ENCODE results near the gene RASSF7. TPM values are rescaled to one million over a fixed set of nuclear protein-coding genes. Genes with fewer than 3 reads are reported as not detected.

Gene RASSF7
- total and polyA plus RNA-seq, 2 donors (not counting 3 experiments of a cell fraction or from before 2014, with no cell fraction given), result 14.1 to 19.9 TPM

DNA sequence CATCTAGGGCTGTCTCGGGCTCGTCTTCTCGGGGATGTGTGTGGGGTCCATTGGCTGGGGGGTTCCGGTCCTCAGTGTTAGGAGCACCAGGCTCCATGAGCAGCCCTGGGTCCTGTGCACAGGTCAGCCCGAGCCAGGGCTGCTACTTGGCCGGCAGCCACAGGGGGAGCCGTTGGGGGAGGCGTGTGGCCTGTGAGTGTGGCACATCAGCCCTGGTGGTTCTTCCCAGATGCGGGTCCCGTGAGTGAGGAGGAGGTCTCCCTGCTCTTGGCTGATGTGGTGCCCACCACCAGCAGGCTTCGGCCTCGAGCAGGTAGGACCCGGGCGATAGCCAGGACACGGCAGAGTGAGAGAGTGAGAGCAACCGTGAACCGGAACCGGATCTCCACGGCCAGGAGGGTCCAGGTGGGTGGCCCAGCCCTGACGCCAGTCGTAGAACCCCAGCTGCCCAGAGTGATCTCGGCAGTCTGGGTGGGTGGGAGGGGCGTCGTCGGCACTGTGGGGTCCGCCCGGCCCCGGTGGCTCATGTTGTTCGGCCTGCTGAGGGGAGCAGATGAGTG lies 36.5 kb downstream of the RASSF7 start:
- H3K36me3 ChIP-seq (ENCODE audit: control insufficient read depth in 2 of 2, extremely low read depth in 1 of 2, insufficient read depth in 2 of 2, low read length in 2 of 2), result peaks cover 25 to 59% of the 10 kb centered on the region in 2 experiments
- POLR2A ChIA-PET, result no interaction called here

More for the DNA sequence above, 36.5 kb downstream of the RASSF7 start:
- no peak overlapping the region for H3K4me2 ChIP-seq (ENCODE audit: insufficient read depth, low read length)
- dilution Hi-C loops (cut with MboI; ENCODE audit: extremely low pct_ligation_motif_present, low sequenced_read_pairs), result no loop called here
- H3K27me3 ChIP-seq (ENCODE audit: control insufficient read depth in 2 of 2, insufficient read depth in 2 of 2, low read length in 2 of 2), result no peaks in the 10 kb centered on the region
- BruUV-seq (replicated peaks), result no TSS peak
- TF ChIP-seq CTCF (IDR thresholded peaks at IDR 0.05; ENCODE audit: extremely low read depth in 1 of 2, insufficient read depth in 1 of 2, low read depth in 1 of 2, low read length in 2 of 2), result peak; percentile 18 to 30
- TF ChIP-seq POLR2AphosphoS5 (IDR thresholded peaks at IDR 0.05; ENCODE audit: insufficient read depth, low read depth, low read length), result no peak
- CTCF ChIA-PET, result no interaction called here
- DNase-seq (ENCODE audit: low read depth, low spot score), result no peak
- H3K4me1 ChIP-seq (ENCODE audit: control insufficient read depth, extremely low read depth, insufficient read depth, low read length), result no peaks in the 10 kb centered on the region
- intact Hi-C loops (cut with micrococcal nuclease), result no loop called here
- H3K27ac ChIP-seq (ENCODE audit: insufficient read depth, low read depth, low read length), result no peak overlapping the region
- FAIRE-seq, result no peak
- H3K4me3 ChIP-seq (replicated peaks in 1 of 3; ENCODE audit: insufficient read depth in 1 of 3, low read depth in 1 of 3, low read length in 3 of 3), result no peak overlapping the region
- no peaks in the 10 kb centered on the region for H3K9me1 ChIP-seq (replicated peaks; ENCODE audit: control insufficient read depth, extremely low read depth, insufficient read depth, low read length)
- H3K9me3 ChIP-seq (replicated peaks; ENCODE audit: control insufficient read depth, insufficient read depth, low read length), result no peaks in the 10 kb centered on the region
- H2AFZ ChIP-seq (ENCODE audit: low read depth, low read length), result no peak overlapping the region
- H4K20me1 ChIP-seq (replicated peaks; ENCODE audit: control insufficient read depth, extremely low read depth, insufficient read depth, low read length), result no peaks in the 10 kb centered on the region
- H3K9ac ChIP-seq (replicated peaks; ENCODE audit: extremely low read depth, insufficient read depth, low read length), result no peak overlapping the region
- H3K79me2 ChIP-seq (ENCODE audit: control insufficient read depth, insufficient read depth, low read length), result no peaks in the 10 kb centered on the region
